GM21390 (cell line): ENCODE data around the gene PPP5C.

Source experiments
- ATAC-seq: cut with Tn5 transposase; IDR thresholded peaks from one replicate; pipeline ENCODE4 v1.9.1; 2021; ENCODE audit not compliant: unreplicated experiment

Gene PPP5C

GRCh38 chr19:46330319-46330918, 16.5 kb upstream of the PPP5C start:
- ATAC-seq = no peak

GRCh38 chr19:46337487-46337886, 9.4 kb upstream of the PPP5C start:
- no peak for ATAC-seq

GRCh38 chr19:46339446-46339845, 7.4 kb upstream of the PPP5C start:
- ATAC-seq = no peak

- no peak for ATAC-seq
These were observed 6.7 kb upstream of the PPP5C start for GRCh38 chr19:46340051-46340659.

- no peak for ATAC-seq
These were observed 5.0 kb upstream of the PPP5C start for GRCh38 chr19:46341937-46342336.

GRCh38 chr19:46344363-46344762, 2.5 kb upstream of the PPP5C start:
- ATAC-seq = no peak

- ATAC-seq = no peak
These were observed 1.7 kb upstream of the PPP5C start for GRCh38 chr19:46345157-46345556.

- no peak for ATAC-seq
These were observed 641 bp downstream of the PPP5C start for GRCh38 chr19:46347572-46347883.

GRCh38 chr19:46347985-46348384, 1.1 kb downstream of the PPP5C start:
- no peak for ATAC-seq

- ATAC-seq = no peak
These were observed 2.6 kb downstream of the PPP5C start for GRCh38 chr19:46349311-46349993.

- ATAC-seq = no peak
These were observed 3.3 kb downstream of the PPP5C start for GRCh38 chr19:46350029-46350757.

GRCh38 chr19:46350758-46351159, 3.9 kb downstream of the PPP5C start:
- no peak for ATAC-seq

- ATAC-seq = no peak
These were observed 4.6 kb downstream of the PPP5C start for GRCh38 chr19:46351241-46352041.

GRCh38 chr19:46353730-46354528, 7.0 kb downstream of the PPP5C start:
- no peak for ATAC-seq

GRCh38 chr19:46355234-46356148, 8.6 kb downstream of the PPP5C start:
- ATAC-seq = no peak

- ATAC-seq = no peak
These were observed 9.5 kb downstream of the PPP5C start for GRCh38 chr19:46356149-46357055.

- ATAC-seq = no peak
These were observed 11.1 kb downstream of the PPP5C start for GRCh38 chr19:46357846-46358583.

GRCh38 chr19:46361915-46362314, 15.0 kb downstream of the PPP5C start:
- no peak for ATAC-seq
